Heart left ventricle (tissue), 16 donors: Measurements from ENCODE around the gene IFIT1. TPM values are rescaled to one million over a fixed set of nuclear protein-coding genes. Genes with fewer than 3 reads are reported as not detected.

Source experiments
- ATAC-seq, 4 donors: fragments of 200-7000 bp; cut with Tn5 transposase; one replicate each; pipeline ENCODE4 v1.9.1; 2020 to 2022; ENCODE audit warnings: moderate library complexity in 4 of 4, mild to moderate bottlenecking in 3 of 4, moderate number of reproducible peaks in 1 of 4
- DNase-seq, 5 donors: peaks; one replicate each; pipeline ENCODE4 v3.0.0-alpha.2; 2020
- H3K27ac ChIP-seq, 12 donors: fragments of 200-600 bp; sonication (generic) in 4 of 12; one replicate each; pipeline versions ENCODE4 v1.5.0 to v1.8.0; 2016 to 2022; ENCODE audit warnings: mild to moderate bottlenecking in 2 of 12
- H3K27me3 ChIP-seq, 9 donors: fragments of 200-600 bp; sonication (generic) in 2 of 9; one replicate each; pipeline versions ENCODE4 v1.5.1 to v1.8.0; 2016 to 2022; ENCODE audit warnings: mild to moderate bottlenecking in 3 of 9
- H3K36me3 ChIP-seq, 9 donors: fragments of 200-600 bp; sonication (generic) in 2 of 9; one replicate each; pipeline versions ENCODE4 v1.5.0 to v1.8.0; 2018 to 2022; ENCODE audit warnings: mild to moderate bottlenecking in 2 of 9
- H3K4me1 ChIP-seq, 12 donors: fragments of 200-600 bp; sonication (generic) in 4 of 12; one replicate each; pipeline versions ENCODE4 v1.5.0 to v1.8.0; 2016 to 2022; ENCODE audit warnings: mild to moderate bottlenecking in 3 of 12
- H3K4me3 ChIP-seq, 12 donors: fragments of 200-600 bp; sonication (generic) in 4 of 12; one replicate each; pipeline versions ENCODE4 v1.5.0 to v1.8.0; 2017 to 2022; ENCODE audit warnings: mild to moderate bottlenecking in 9 of 12, moderate library complexity in 4 of 12
- H3K9me3 ChIP-seq, 12 donors: fragments of 200-600 bp; sonication (generic) in 4 of 12; one replicate each; pipeline versions ENCODE4 v1.5.0 to v1.8.0; 2016 to 2022; ENCODE audit warnings: mild to moderate bottlenecking in 1 of 12
- CTCF ChIP-seq, 12 donors: fragments of 200-600 bp; sonication (generic) in 4 of 12; IDR thresholded peaks; one replicate each; pipeline versions ENCODE4 v1.5.0 to v1.8.0; 2018 to 2022; ENCODE audit warnings: antibody characterized with exemption in 12 of 12, mild to moderate bottlenecking in 5 of 12
- POLR2A ChIP-seq, 2 donors: fragments of 450-650 bp; IDR thresholded peaks; one replicate each; pipeline ENCODE4 v1.6.1; 2017; ENCODE audit warnings: antibody characterized with exemption in 2 of 2, mild to moderate bottlenecking in 2 of 2, moderate library complexity in 2 of 2
- WGBS, 4 donors: extraction: QIAGEN DNeasy Blood & Tissue Kit in 2 of 4; methylation state at CpG; one replicate each; pipeline versions ENCODE4 v1.1.5 to v1.1.7; 2013 to 2018; 5-methylcytosine and 5-hydroxymethylcytosine counted together
- intact Hi-C, 10 donors: fragments of 100-400 bp; cut with DNase I; formaldehyde crosslinking; loops; one replicate each; pipeline versions ENCODE4 v1.11.1 to v1.14.2; 2022
- long read RNA-seq, 3 donors: library from polyadenylated mRNA; unstranded; transcript quantifications; one replicate each; pipeline ENCODE4 v2.0.0, GENCODE V29; 2020 to 2021
- polyA plus RNA-seq, 2 donors: library from polyadenylated mRNA; stranded (reverse); fragments of 200-250 nt; gene quantifications; one replicate each; pipeline ENCODE4 v1.2.3, GENCODE V29; 2013
- total RNA-seq, 9 donors: library from RNA; depleted of rRNA in 2 of 9; stranded (reverse); fragments of >200 nt in 2 of 9; fragmentation: NEBNext Ultra II Directional in 3 of 9; extraction: Animal tissue kit (Norgen Biotek cat#: 25700) in 3 of 9; gene quantifications; one replicate each; pipeline versions ENCODE4 v1.1.0 to v1.2.4, GENCODE V29; 2016 to 2023
- donor health status: ischemic (EF 13 %, LVEDD 7.1; RV severe dilation, severe dysfunction).
- donor health status: healthy with polysubstance abuse.
- donor health status: DM: no; HTN: yes; CAD: no.
- donor health status: DM: no; HTN: no; CAD: no.
- donor health status: ischemic (EF 25% LVEDD 6.9; RV normal size, moderate dysfunction).
- donor health status: ischemic (EF 25% LVEDD 5.7; RV mildly dilated, moderate dysfunction).
- donor health status: healthy.
- donor health status: DM: yes; HTN: yes; CAD: no.
- donor health status: ischemic (EF 35%, LVEDD 5.7; RV mildly dilated, moderate dysfunction).
- donor health status: nonischemic (EF 11% LVEDD 7.7; RV severe dilation, severe dysfunction).
- donor health status: DM: yes; HTN: yes; CAD: no.
- donor health status: PGD.
- donor health status: ischemic (EF 29% LVEDD 5.4; RV normal size, mild dysfunction).
- donor health status: nonischemic (EF 23%, LVEDD 6.1; RV moderate dilation, normal function).

Gene IFIT1
- 10 to 100 TPM; 13.8 to 58.2 (median 25.6) TPM for total RNA-seq
- 10 to 100 TPM in 1 of 2 donors, 1 to 10 TPM in 1; 5.5 to 23.4 TPM for polyA plus RNA-seq
- long read RNA-seq, donor 1, transcript IFIT1-201 (2 exons, 1,880 nt) = major isoform, 46 of 52 reads
- long read RNA-seq, donor 1, partial matches to known transcripts = 3 of 52 reads
- long read RNA-seq, donor 1, other reads (novel, unspliced or antisense) = 3 of 52 reads
- long read RNA-seq, donor 2, full-length matches to known transcripts = 115 of 123 reads
- long read RNA-seq, donor 2, partial matches to known transcripts = 2 of 123 reads
- long read RNA-seq, donor 2, other reads (novel, unspliced or antisense) = 6 of 123 reads
- long read RNA-seq, donor 3, transcript IFIT1-201 (2 exons, 1,880 nt) = major isoform, 16 of 17 reads
- long read RNA-seq, donor 3, partial matches to known transcripts = 0 of 17 reads
- long read RNA-seq, donor 3, other reads (novel, unspliced or antisense) = 1 of 17 reads

DNA sequence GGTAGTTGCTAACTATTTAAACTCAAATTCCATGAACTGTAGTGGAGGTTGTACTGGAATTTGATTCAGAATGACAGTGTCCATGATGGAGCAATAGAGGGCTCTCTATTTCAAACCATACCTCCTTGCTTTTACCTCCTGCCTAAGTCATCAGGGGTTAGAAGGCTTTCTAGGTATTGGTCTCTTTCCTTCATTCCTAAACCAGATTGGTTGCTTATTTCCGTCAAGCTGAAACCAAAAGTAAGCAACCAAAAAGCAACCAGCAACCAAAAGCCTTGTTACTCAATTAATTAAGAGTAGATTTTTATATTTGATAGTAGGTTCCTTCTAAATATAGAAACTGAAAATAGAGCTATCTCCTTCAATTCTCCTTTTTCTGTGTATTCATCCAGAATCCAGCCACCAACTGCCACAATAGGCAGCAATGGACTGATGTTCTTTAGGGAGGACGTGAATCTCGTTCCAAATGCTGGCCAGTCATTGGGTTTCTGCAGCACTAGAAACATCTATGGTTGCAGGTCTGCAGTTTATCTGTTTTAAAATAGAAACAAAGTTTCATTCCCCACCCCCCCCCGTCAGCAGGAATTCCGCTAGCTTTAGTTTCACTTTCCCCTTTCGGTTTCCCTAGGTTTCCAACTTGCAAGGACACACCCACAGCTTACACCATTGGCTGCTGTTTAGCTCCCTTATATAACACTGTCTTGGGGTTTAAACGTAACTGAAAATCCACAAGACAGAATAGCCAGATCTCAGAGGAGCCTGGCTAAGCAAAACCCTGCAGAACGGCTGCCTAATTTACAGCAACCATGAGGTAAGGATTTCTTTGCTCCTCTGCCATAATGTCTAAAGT, at the start of gene IFIT1:
Gene IFIT1, plus strand, starts transcription at position 717 of the 850 bp plus-strand sequence. Its CDS starts 90 bp downstream, at position 807.
- TF ChIP-seq POLR2A (IDR thresholded peaks at IDR 0.05) (peak in 1 of 2 donors; percentile 73), CTCF (IDR thresholded peaks at IDR 0.05) (no peak)
- DNase-seq (peak in 4 of 5 donors; percentile 42 to 82 (median 76)), ATAC-seq (peak; percentile 94 to 97 (median 96))
- peak within 1 kb of the TSS; percentile 64 to 92 (median 85) for H3K27ac ChIP-seq
- peaks cover 0 to 6% (median 0%) of the 10 kb centered on the region in 12 donors for H3K9me3 ChIP-seq
- peaks cover 0 to 51% (median 33%) of the 10 kb centered on the region in 12 donors for H3K4me1 ChIP-seq
- H3K27me3 ChIP-seq = no peaks in the 10 kb centered on the region
- intact Hi-C loops = loop anchor here in 3 of 10 donors (2.0 to 5.0 kb wide), 3 partner anchors 17 to 90 kb away; partner anchors contain the start of genes IFIT2 (in 1 of the 3) and IFIT5 (in 1 of the 3)
- H3K36me3 ChIP-seq = peaks cover 0 to 9% (median 0%) of the 10 kb centered on the region in 9 donors
- peak within 1 kb of the TSS; percentile 28 to 86 (median 60) for H3K4me3 ChIP-seq
- WGBS, 4 donors = 1 to 2% (median 2%) methylated on average over 8 of the region's 8 CpGs

DNA sequence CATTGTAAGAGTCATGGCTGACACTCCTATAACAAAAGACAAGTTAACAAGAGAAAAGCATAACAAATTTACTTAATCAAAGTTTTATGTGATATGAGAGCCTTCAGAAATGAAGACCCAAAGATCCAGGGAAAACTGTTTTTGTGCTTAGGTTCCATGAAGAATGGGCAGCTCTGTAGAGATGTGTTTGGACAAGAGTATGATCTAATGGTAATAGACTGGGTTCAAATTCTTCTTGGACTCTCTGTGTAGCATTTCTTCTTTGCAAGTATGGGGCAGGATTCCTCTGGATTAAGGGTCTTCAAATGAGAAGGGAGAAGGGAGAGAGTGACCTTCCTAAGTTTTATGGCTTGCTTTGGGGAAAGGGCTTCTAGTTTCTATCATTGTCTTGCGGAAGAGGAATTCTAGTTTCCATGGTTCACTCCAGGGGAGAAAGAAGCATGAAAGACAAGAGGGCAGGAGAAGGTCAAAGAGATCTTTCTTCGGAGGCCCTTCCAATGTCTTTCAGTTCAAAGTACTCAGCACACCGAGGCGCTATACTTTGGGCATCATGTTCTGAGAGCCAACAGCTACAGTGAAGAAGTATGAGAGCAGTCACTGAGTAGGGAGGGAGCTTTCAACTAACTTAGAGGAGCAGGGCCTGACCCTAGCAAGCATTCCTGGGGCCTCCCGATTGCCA, 49.2 kb upstream of the IFIT1 start:
- intact Hi-C loops = no loop called here
- Histone ChIP-seq H3K27ac (peak overlapping the region in 3 of 12 donors; percentile 19 to 59 (median 42)), H3K36me3 (peaks cover 0 to 40% (median 25%) of the 10 kb centered on the region in 9 donors), H3K27me3 (no peaks in the 10 kb centered on the region), H3K9me3 (no peaks in the 10 kb centered on the region), H3K4me3 (no peak overlapping the region), H3K4me1 (peaks cover under 1 to 47% (median 31%) of the 10 kb centered on the region in 12 donors)
- ATAC-seq (no peak), DNase-seq (no peak)
- WGBS, 4 donors = 82 to 83% (median 83%) methylated on average over 5 of the region's 5 CpGs
- TF ChIP-seq CTCF (IDR thresholded peaks at IDR 0.05) = no peak
- no peak for TF ChIP-seq POLR2A (IDR thresholded peaks at IDR 0.05)

DNA sequence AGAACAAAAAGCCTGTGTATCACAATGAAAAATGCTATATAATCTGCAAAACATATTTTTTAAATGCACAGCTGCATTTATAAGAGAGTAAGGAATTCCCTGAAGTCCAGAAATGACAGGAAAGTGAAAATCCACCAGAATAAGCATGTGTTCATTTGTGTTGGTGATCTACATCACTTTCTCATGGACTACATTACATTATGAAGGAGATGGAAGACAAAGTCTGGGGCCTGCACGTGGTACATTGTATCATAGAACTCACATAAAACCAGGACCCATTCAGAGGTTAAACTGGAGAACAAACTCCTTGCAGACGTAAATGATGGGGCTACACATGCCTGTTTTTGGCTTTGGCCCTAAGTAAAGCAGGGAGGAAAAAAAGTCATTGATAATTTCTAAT, 48.3 kb upstream of the IFIT1 start:
- TF ChIP-seq POLR2A (IDR thresholded peaks at IDR 0.05) (no peak), CTCF (IDR thresholded peaks at IDR 0.05) (no peak)
- H3K4me1 ChIP-seq = peaks cover 3 to 56% (median 40%) of the 10 kb centered on the region in 12 donors
- no peaks in the 10 kb centered on the region for H3K9me3 ChIP-seq
- no peak overlapping the region for H3K27ac ChIP-seq
- ATAC-seq (no peak), DNase-seq (no peak)
- H3K27me3 ChIP-seq = no peaks in the 10 kb centered on the region
- intact Hi-C loops = no loop called here
- 60 to 78% (median 69%) methylated on average over 2 of the region's 2 CpGs for WGBS, 4 donors
- no peak overlapping the region for H3K4me3 ChIP-seq
- peaks cover 0 to 30% (median 16%) of the 10 kb centered on the region in 9 donors for H3K36me3 ChIP-seq
